Keratinocyte (primary cell): Measurements from ENCODE around the gene CPEB1.

Experiments used
- EZH2 ChIP-seq: IDR thresholded peaks from one replicate; pipeline ENCODE4 v1.6.1; 2012; ENCODE audit warnings: inconsistent platforms, mild to moderate bottlenecking, low read length, moderate library complexity
- TF ChIP-seq, protein P1 (sequence below), 3 experiments: IDR thresholded peaks in 1 of 3; conservative IDR thresholded peaks in 1 of 3; optimal IDR thresholded peaks in 1 of 3; 2 replicates in 2 of 3; 3 replicates in 1 of 3; pipeline versions ENCODE3 to v1.5.1; 2011; ENCODE audit warnings: low read length in 3 of 3, mild to moderate bottlenecking in 3 of 3, moderate library complexity in 2 of 3, control low read depth in 1 of 3, inconsistent platforms in 1 of 3; ENCODE audit not compliant: insufficient read depth in 2 of 3; ENCODE audit errors: extremely low read depth in 1 of 3

DNA sequence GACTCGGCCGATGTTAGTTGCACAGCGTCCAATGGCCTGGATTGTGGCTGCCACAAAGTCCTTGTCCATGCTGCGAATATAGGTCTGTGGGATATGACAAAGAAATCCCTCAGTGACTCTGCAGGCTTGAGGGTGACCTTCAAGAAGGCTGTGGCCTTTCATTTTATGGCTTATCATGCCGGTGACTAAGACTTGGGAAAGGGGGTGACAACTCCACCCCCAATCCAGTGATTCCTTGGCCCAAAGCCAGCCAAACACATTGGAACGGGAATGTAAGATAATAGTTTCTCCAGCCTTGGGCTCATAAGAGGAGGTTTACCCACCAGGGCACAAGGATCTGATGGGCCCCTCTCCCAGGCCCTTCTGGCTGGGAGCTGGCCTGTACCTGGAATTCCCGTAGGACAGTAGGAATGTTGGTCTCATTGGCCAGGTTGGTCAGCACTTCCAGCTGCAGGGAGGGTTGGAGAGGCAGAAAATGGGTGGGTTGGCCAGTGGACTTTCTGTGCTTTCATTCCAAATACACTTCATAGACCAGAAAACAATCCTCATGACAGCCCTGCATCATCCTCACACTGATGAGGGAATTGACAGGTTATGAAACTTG, 30.7 kb upstream of the CPEB1 start:
- TF ChIP-seq, protein P1, sequence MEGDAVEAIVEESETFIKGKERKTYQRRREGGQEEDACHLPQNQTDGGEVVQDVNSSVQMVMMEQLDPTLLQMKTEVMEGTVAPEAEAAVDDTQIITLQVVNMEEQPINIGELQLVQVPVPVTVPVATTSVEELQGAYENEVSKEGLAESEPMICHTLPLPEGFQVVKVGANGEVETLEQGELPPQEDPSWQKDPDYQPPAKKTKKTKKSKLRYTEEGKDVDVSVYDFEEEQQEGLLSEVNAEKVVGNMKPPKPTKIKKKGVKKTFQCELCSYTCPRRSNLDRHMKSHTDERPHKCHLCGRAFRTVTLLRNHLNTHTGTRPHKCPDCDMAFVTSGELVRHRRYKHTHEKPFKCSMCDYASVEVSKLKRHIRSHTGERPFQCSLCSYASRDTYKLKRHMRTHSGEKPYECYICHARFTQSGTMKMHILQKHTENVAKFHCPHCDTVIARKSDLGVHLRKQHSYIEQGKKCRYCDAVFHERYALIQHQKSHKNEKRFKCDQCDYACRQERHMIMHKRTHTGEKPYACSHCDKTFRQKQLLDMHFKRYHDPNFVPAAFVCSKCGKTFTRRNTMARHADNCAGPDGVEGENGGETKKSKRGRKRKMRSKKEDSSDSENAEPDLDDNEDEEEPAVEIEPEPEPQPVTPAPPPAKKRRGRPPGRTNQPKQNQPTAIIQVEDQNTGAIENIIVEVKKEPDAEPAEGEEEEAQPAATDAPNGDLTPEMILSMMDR (optimal IDR thresholded peaks at IDR 0.05 in 1 of 3, IDR thresholded peaks at IDR 0.05 in 1 of 3, conservative IDR thresholded peaks at IDR 0.05 in 1 of 3; ENCODE audit: extremely low read depth in 1 of 3, insufficient read depth in 2 of 3, low read length in 3 of 3), result no peak
- TF ChIP-seq EZH2, result no peak
